Stimulated activated effector memory CD8-positive, alpha-beta T cell treated with anti-CD3 and anti-CD28 coated beads, Interleukin-12 subunit alpha, Interleukin-12 subunit beta, amount 100 ng/mL, for 72 hours (primary cell): ENCODE measurements around the gene MAML3.

Experiments
- ATAC-seq: fragments of 150-1000 bp; cut with Tn5 transposase; 2 replicates; pipeline ENCODE4 v1.10.0; 2021
- DNase-seq, 2 donors: peaks; one replicate each; pipeline ENCODE4 v3.0.0; 2021 to 2022; ENCODE audit warnings: low spot score in 2 of 2
- H3K27ac Mint-ChIP-seq: one replicate; pipeline ENCODE4 v1.8.0; 2022; ENCODE audit warnings: mild to moderate bottlenecking, mixed read lengths
- H3K36me3 Mint-ChIP-seq: one replicate; pipeline ENCODE4 v1.8.0; 2022; ENCODE audit warnings: mild to moderate bottlenecking, mixed read lengths
- H3K4me1 Mint-ChIP-seq: one replicate; pipeline ENCODE4 v1.8.0; 2022; ENCODE audit warnings: mixed read lengths
- H3K4me3 Mint-ChIP-seq: one replicate; pipeline ENCODE4 v1.8.0; 2022; ENCODE audit warnings: mild to moderate bottlenecking, mixed read lengths
- H3K9me3 Mint-ChIP-seq: one replicate; pipeline ENCODE4 v1.8.0; 2022; ENCODE audit warnings: mixed read lengths

MAML3 gene

GRCh38 chr4:139808381-139808807, 345.6 kb downstream of the MAML3 start:
- ATAC-seq (no peak), DNase-seq (no peak)
- no peaks in the 10 kb centered on the region for H3K9me3 Mint-ChIP-seq
- H3K27ac Mint-ChIP-seq = no peak overlapping the region
- H3K4me1 Mint-ChIP-seq = no peaks in the 10 kb centered on the region
- no peak overlapping the region for H3K4me3 Mint-ChIP-seq
- no peaks in the 10 kb centered on the region for H3K36me3 Mint-ChIP-seq

- Mint-ChIP-seq H3K27ac (no peak overlapping the region), H3K4me3 (no peak overlapping the region), H3K4me1 (no peaks in the 10 kb centered on the region), H3K36me3 (no peaks in the 10 kb centered on the region), H3K9me3 (no peaks in the 10 kb centered on the region)
- ATAC-seq = no peak
- no peak for DNase-seq
These were observed 346.5 kb downstream of the MAML3 start for GRCh38 chr4:139807483-139807882.

- DNase-seq = no peak
- Mint-ChIP-seq H3K27ac (no peak overlapping the region), H3K9me3 (no peaks in the 10 kb centered on the region), H3K4me1 (no peaks in the 10 kb centered on the region), H3K4me3 (no peak overlapping the region), H3K36me3 (no peaks in the 10 kb centered on the region)
- ATAC-seq = no peak
These were observed 347.1 kb downstream of the MAML3 start for GRCh38 chr4:139806929-139807328.

DNA sequence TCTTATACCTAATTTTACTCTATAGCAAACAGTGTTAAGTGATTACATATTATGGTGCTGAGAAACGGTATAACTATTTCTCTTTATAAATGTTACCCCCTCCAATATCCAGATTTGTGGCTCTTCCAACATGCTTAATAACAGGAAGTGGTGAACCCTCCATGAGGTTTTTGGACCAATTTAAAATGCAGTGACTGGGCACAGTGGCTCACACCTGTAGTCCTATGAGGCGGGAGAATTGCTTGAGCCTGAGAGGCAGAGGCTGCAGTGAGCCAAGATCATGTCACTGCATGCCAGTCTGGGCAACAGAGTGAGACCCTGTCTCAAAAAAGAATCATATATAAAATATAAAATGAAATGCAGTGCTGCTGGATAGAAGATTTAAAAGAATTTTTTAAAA, 351.1 kb downstream of the MAML3 start:
- no peak overlapping the region for H3K27ac Mint-ChIP-seq
- no peak for DNase-seq
- H3K9me3 Mint-ChIP-seq = no peaks in the 10 kb centered on the region
- no peaks in the 10 kb centered on the region for H3K36me3 Mint-ChIP-seq
- no peaks in the 10 kb centered on the region for H3K4me1 Mint-ChIP-seq
- no peak overlapping the region for H3K4me3 Mint-ChIP-seq
- no peak for ATAC-seq

DNA sequence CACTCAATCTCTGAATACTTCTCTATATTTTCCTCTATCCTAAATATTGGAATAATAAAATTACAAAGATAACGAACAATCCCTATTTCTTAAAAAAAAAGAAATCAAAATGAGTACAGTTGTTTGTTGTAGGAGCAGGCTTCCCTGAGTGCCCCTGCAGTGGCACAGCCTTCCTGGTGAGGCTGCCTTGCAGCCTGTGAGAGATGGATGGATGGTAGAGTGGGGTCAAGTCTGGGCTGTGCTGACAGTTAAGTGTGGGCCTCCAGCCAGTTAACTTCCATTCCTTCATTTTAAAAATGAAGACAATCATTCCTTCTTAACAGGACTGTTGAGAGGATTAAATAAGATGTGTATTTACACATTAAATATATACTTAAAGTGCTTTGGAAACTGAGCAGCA, 351.5 kb downstream of the MAML3 start:
- no peaks in the 10 kb centered on the region for H3K4me1 Mint-ChIP-seq
- DNase-seq = no peak
- no peak overlapping the region for H3K27ac Mint-ChIP-seq
- ATAC-seq = no peak
- no peaks in the 10 kb centered on the region for H3K36me3 Mint-ChIP-seq
- H3K4me3 Mint-ChIP-seq = no peak overlapping the region
- no peaks in the 10 kb centered on the region for H3K9me3 Mint-ChIP-seq

DNA sequence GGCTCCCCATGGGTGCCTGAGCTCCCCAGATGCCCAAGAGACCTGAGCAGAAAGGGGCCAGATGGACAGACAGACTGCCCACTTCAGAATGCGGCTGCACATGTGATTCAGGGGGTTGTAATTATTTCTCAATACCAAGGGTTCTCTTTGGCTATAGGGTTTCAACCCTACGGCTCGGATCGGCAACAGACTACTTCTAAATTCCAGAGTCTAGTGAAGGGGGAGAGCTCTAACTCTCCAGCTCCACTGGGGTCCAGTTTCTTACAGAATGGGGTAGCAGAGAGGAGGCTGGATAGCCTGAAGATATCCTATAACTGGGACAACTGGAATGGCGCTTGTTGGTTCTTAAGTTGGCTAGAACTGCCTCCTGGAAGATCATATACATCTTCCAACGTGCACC, 352.1 kb downstream of the MAML3 start:
- Mint-ChIP-seq H3K27ac (no peak overlapping the region), H3K9me3 (no peaks in the 10 kb centered on the region), H3K4me1 (no peaks in the 10 kb centered on the region), H3K4me3 (no peak overlapping the region), H3K36me3 (no peaks in the 10 kb centered on the region)
- ATAC-seq (no peak), DNase-seq (no peak)

- no peak overlapping the region for H3K27ac Mint-ChIP-seq
- H3K4me3 Mint-ChIP-seq = no peak overlapping the region
- no peak for ATAC-seq
- DNase-seq = no peak
- no peaks in the 10 kb centered on the region for H3K36me3 Mint-ChIP-seq
- H3K4me1 Mint-ChIP-seq = no peaks in the 10 kb centered on the region
- no peaks in the 10 kb centered on the region for H3K9me3 Mint-ChIP-seq
These were observed 353.9 kb downstream of the MAML3 start for GRCh38 chr4:139800082-139800481.

DNA sequence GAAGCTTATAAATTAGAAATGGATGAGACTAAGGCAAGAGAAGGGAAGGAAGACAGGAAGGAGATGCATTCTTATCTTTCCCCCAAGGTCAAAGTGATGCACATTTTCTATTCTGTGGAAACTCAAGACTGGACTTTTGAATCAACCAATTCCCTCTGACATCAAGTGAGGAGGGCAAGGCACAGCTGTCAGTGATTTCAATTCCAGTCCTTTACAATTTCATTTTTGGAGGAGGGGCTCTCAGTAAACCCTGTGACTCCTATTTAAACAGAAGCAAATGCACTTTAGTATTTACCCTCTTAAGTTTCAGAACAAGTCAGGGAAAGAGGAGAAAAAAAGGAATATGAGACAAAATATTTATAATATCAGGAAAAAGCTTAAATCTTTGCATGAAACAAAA, 354.4 kb downstream of the MAML3 start:
- Mint-ChIP-seq H3K36me3 (no peaks in the 10 kb centered on the region), H3K27ac (no peak overlapping the region), H3K4me3 (no peak overlapping the region), H3K4me1 (no peaks in the 10 kb centered on the region), H3K9me3 (no peaks in the 10 kb centered on the region)
- DNase-seq (no peak), ATAC-seq (no peak)

DNA sequence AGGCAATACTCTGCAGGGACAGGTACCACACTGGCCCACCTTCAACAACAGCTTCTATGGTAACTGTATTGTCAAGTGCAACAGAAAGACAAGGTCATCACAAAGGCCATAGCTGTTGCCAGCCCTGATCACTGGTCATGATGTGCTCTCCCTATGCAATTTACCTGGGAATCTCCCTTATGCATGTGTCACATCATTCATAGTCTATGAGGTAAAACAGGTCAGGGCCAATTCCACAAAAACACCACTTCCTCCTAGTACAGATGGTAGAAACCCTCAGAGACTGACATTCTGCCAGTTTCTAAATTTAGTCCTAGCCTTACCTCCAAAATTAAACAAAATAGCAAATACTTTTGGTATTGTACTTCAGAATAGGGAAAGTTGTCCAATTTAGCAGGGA, 355.5 kb downstream of the MAML3 start:
- Mint-ChIP-seq H3K36me3 (no peaks in the 10 kb centered on the region), H3K4me3 (no peak overlapping the region), H3K27ac (no peak overlapping the region), H3K9me3 (no peaks in the 10 kb centered on the region), H3K4me1 (no peaks in the 10 kb centered on the region)
- ATAC-seq (peak; percentile 64), DNase-seq (no peak)

DNA sequence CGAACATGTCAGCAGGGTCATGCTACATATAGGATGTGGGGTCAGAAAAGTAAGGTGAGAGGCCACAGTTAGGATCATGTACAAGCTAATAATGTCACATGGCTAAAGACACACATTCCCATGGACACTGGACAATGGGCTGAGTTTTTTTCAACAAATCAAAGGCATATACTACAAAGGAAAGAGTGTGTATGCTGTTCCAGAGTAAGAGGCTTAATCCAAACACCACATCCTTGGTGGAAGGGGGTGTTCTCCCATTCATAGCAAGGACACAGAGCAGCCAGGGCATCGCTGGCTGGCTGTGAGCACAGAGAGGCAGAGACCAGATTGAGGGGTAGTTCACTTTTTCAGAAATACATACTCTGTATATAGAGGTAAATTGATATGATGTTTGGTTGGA, 356.7 kb downstream of the MAML3 start:
- H3K27ac Mint-ChIP-seq = no peak overlapping the region

DNA sequence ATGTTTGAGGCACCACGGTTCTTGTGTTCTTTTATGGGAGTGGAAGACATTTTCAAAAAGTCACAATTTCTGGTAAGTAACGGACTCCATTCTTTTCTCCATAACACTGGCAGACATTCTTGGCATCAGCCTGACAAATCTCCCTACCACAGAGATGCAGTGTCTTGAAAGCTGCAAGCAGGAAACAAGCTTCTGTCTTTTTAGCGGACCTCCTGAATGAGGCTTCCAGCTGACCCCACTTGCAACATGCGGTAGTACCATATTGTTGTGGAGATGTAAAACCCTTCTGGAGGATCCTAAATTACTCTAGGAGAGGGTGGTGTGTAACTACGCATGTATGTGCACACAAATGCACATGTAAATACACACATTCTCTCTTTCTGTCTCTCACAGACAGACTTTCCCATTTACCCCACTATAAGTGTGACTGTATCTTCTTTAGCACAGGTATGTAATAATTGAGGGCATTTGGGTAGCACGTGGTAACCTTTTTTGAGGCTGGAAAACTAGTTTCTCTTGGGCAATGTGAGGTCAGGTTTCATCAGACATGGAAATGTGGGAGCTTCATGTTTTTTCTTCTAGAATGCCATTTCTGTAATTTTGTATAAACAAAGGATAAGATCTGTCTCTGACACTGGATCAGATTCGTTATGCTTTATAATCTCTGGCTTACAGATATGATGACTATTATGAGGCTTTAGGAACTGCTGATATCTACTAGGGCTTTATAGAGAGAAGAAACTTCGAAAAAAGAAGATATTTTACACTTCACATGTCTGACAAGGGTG, 358.3 kb downstream of the MAML3 start:
- H3K4me3 Mint-ChIP-seq = no peak overlapping the region
- no peaks in the 10 kb centered on the region for H3K4me1 Mint-ChIP-seq
- ATAC-seq (no peak), DNase-seq (no peak)
- no peak overlapping the region for H3K27ac Mint-ChIP-seq
- no peaks in the 10 kb centered on the region for H3K9me3 Mint-ChIP-seq
- no peaks in the 10 kb centered on the region for H3K36me3 Mint-ChIP-seq

More for the DNA sequence above, 356.7 kb downstream of the MAML3 start:
- Mint-ChIP-seq H3K9me3 (no peaks in the 10 kb centered on the region), H3K4me3 (no peak overlapping the region), H3K36me3 (no peaks in the 10 kb centered on the region), H3K4me1 (no peaks in the 10 kb centered on the region)
- ATAC-seq (no peak), DNase-seq (no peak)

DNA sequence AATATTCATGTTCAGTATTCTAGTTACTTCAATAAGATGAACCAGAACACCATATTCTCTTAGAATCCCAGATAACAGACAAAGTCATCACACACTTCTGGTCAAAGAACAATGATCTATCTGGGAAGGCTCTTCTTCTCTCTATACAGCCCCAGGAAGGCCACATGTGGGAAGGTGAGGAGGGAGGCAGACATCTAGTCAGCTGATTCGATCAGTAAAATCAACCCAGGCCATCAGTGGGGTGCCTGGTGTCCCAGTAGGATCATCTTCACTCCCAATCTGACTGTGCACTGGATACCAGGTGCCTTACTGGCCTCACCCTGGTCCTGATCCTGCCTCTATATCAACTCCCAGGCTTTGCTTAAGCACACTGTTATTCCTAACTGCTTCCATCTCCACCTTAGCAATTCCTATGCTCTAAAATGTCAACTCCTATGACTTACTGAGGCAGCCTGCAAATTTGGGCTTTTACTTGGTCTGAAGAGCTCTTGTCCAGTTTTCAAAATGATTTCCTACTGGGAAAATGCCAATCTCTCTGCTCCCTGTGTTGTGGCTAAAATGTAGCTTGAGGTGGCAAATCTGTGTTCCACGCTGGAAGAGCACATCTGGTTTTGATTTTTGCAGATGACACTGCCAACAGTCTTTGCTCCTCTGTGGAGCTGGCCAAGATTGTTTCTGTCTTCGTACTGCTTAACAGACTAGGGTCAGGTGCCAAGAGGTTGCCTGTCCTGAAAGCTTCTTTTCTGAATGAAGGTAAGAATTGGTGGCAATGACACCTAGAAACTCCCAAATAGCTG, 359.6 kb downstream of the MAML3 start:
- no peak overlapping the region for H3K27ac Mint-ChIP-seq
- DNase-seq (no peak), ATAC-seq (no peak)
- no peaks in the 10 kb centered on the region for H3K9me3 Mint-ChIP-seq
- H3K36me3 Mint-ChIP-seq = no peaks in the 10 kb centered on the region
- H3K4me1 Mint-ChIP-seq = no peaks in the 10 kb centered on the region
- H3K4me3 Mint-ChIP-seq = no peak overlapping the region

GRCh38 chr4:139791681-139792080, 362.3 kb downstream of the MAML3 start:
- H3K4me1 Mint-ChIP-seq = no peaks in the 10 kb centered on the region
- ATAC-seq (no peak), DNase-seq (no peak)
- H3K4me3 Mint-ChIP-seq = no peak overlapping the region
- H3K9me3 Mint-ChIP-seq = no peaks in the 10 kb centered on the region
- no peaks in the 10 kb centered on the region for H3K36me3 Mint-ChIP-seq
- H3K27ac Mint-ChIP-seq = no peak overlapping the region

DNA sequence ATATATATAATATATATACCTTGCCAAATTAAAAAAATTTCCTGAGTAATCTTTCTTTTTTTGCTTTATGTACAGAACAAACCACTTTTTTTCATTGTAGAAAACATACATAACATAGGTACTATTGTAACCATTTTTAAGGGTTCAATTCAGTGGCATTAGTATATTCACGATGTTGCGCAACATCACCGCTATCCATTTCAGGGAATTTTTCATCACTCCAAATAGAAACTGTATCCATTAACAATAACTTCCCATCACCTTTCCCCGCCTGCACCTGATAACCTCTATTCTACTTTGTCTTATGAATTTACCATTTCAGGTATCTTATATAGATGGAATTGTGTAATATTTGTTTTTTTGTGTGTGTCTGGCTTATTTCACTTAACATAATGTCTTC, 363.7 kb downstream of the MAML3 start:
- no peaks in the 10 kb centered on the region for H3K9me3 Mint-ChIP-seq
- ATAC-seq (no peak), DNase-seq (no peak)
- H3K4me3 Mint-ChIP-seq = no peak overlapping the region
- H3K27ac Mint-ChIP-seq = no peak overlapping the region
- H3K4me1 Mint-ChIP-seq = no peaks in the 10 kb centered on the region
- H3K36me3 Mint-ChIP-seq = no peaks in the 10 kb centered on the region

DNA sequence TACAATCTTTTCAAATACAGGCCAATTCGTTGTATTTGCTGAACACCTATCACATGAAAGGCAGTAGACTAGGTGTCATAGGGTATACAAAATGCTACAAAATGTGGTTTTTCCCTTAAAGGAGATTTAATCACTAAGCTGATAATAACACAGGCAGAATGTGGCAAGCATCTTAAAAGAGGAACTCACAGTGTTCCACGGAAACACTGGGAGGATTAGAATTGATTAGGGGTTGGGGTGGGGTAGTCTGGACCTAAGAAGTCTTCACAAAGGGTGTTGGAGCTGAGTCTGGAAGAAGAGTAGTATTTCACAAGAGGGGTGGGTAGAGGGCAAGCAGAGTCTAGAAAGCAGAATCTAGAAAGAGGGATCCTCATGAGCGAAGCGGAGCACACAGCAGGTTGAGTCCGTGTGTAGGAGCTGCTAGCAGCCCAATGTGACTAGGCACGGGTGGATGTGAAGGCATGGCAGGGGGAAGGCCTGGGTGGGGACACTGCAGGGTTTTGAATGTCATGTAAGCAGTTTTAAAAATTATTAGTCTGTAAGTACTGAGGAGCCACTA, 364.8 kb downstream of the MAML3 start:
- Mint-ChIP-seq H3K4me3 (no peak overlapping the region), H3K4me1 (no peaks in the 10 kb centered on the region), H3K36me3 (no peaks in the 10 kb centered on the region), H3K9me3 (no peaks in the 10 kb centered on the region), H3K27ac (no peak overlapping the region)
- DNase-seq = no peak
- no peak for ATAC-seq
